ENCODE data around the gene EZH1. TPM values are rescaled to one million over a fixed set of nuclear protein-coding genes. Genes with fewer than 3 reads are reported as not detected.
A peak's percentile ranks its signal among the peaks of the same experiment; 100 is the strongest.

EZH1 gene
- total RNA-seq, 1 donor from 2014 or later = 37.6 TPM

GRCh38 chr17:42784409-42784808 lies 39.6 kb upstream of the EZH1 start:
- H3K27ac Mint-ChIP-seq = no peak overlapping the region
- TF ChIP-seq CTCF (conservative IDR thresholded peaks at IDR 0.05) = no peak
- H3K4me3 Mint-ChIP-seq = no peak overlapping the region
- no peak for DNase-seq (ENCODE audit: extremely low spot score, unreplicated experiment)
- peaks cover 58% of the 10 kb centered on the region for H3K27me3 Mint-ChIP-seq
- H3K4me1 Mint-ChIP-seq (ENCODE audit: unreplicated experiment) = peaks cover 6% of the 10 kb centered on the region
- H3K36me3 Mint-ChIP-seq = peaks cover 6% of the 10 kb centered on the region
- no peaks in the 10 kb centered on the region for H3K9me3 Mint-ChIP-seq

DNA sequence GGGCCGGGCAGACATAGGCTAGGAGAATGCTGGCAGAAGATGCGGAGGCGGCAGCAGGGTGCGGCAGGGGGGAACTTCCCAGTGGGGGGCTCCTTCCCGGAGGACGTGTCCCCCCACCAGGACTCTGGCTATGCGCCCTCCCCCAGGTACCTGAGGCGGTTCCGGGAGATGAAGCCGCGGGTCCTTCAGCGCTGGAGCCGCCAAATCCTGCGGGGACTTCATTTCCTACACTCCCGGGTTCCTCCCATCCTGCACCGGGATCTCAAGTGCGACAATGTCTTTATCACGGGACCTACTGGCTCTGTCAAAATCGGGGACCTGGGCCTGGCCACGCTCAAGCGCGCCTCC lies 38.9 kb upstream of the EZH1 start:
- Mint-ChIP-seq H3K27me3 (peaks cover 55% of the 10 kb centered on the region), H3K4me3 (no peak overlapping the region), H3K4me1 (ENCODE audit: unreplicated experiment) (peaks cover 6% of the 10 kb centered on the region), H3K9me3 (no peaks in the 10 kb centered on the region), H3K27ac (no peak overlapping the region), H3K36me3 (peaks cover 6% of the 10 kb centered on the region)
- no peak for TF ChIP-seq CTCF (conservative IDR thresholded peaks at IDR 0.05)
- DNase-seq (ENCODE audit: extremely low spot score, unreplicated experiment) = no peak

- Mint-ChIP-seq H3K27ac (no peak overlapping the region), H3K36me3 (peaks cover 6% of the 10 kb centered on the region), H3K27me3 (peaks cover 54% of the 10 kb centered on the region), H3K9me3 (no peaks in the 10 kb centered on the region), H3K4me1 (ENCODE audit: unreplicated experiment) (peaks cover 6% of the 10 kb centered on the region), H3K4me3 (peak overlapping the region; percentile 62)
- TF ChIP-seq CTCF (conservative IDR thresholded peaks at IDR 0.05) = no peak
- no peak for DNase-seq (ENCODE audit: extremely low spot score, unreplicated experiment)
Observed at GRCh38 chr17:42783062-42783790, 38.4 kb upstream of the EZH1 start.

GRCh38 chr17:42782166-42783061 lies 37.6 kb upstream of the EZH1 start:
- no peak for TF ChIP-seq CTCF (conservative IDR thresholded peaks at IDR 0.05)
- Mint-ChIP-seq H3K27me3 (peaks cover 47% of the 10 kb centered on the region), H3K4me1 (ENCODE audit: unreplicated experiment) (peaks cover 6% of the 10 kb centered on the region), H3K9me3 (no peaks in the 10 kb centered on the region), H3K36me3 (peaks cover 6% of the 10 kb centered on the region), H3K27ac (no peak overlapping the region), H3K4me3 (peak overlapping the region; percentile 62)
- DNase-seq (ENCODE audit: extremely low spot score, unreplicated experiment) = no peak

GRCh38 chr17:42781639-42782165 lies 36.9 kb upstream of the EZH1 start:
- no peak for TF ChIP-seq CTCF (conservative IDR thresholded peaks at IDR 0.05)
- H3K27ac Mint-ChIP-seq = no peak overlapping the region
- H3K36me3 Mint-ChIP-seq = peaks cover 6% of the 10 kb centered on the region
- peaks cover 6% of the 10 kb centered on the region for H3K4me1 Mint-ChIP-seq (ENCODE audit: unreplicated experiment)
- H3K27me3 Mint-ChIP-seq = peaks cover 42% of the 10 kb centered on the region
- DNase-seq (ENCODE audit: extremely low spot score, unreplicated experiment) = no peak
- H3K4me3 Mint-ChIP-seq = peak overlapping the region; percentile 80
- no peaks in the 10 kb centered on the region for H3K9me3 Mint-ChIP-seq

Measured in type B pancreatic cell (in vitro differentiated cells).